ENCODE results near the gene IL17F. TPM values are rescaled to one million over a fixed set of nuclear protein-coding genes. Genes with fewer than 3 reads are reported as not detected.

The IL17F gene
- total RNA-seq, 1 experiment from 2014 or later, result not detected

DNA sequence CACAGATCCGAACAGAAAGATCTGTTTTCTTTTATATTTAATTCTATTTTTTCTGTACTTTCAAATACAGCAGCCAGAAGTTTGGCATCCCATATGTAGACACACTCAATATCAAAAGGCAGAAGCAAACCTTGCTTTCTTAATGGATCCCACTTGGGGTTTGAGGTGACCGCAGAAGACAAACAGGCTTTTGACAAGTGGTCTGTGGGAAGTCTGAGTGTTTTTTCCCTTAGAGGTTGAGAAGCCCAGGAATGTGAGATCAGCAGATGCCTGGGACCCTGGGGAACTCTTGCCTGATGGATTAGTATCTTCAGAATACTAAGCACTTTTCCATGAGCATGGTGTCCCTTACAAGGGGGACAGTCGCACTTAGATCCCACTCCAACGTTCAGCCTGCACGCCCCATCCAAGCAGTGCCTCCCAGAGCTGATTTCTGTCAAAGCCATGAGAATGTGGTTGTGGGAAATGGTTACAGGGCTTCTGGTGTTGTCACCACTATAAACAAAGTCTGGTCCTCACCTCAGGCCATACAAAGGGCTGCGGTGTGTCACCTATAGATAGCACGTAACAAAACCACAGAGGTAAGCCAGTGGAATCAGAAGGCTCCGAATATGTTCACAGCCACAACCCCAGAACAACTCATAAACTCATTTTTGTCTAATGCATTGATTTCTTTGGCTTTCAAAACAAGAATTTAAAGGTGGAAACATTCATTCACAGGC lies 12.7 kb downstream of the IL17F start:
- no peaks in the 10 kb centered on the region for H4K20me1 ChIP-seq (ENCODE audit: insufficient read depth)
- no peaks in the 10 kb centered on the region for H3K36me3 ChIP-seq (ENCODE audit: control insufficient read depth in 1 of 2, insufficient read depth in 2 of 2, low read length in 2 of 2)
- no peak overlapping the region for H3K27ac ChIP-seq (ENCODE audit: low read depth, low read length)
- POLR2A ChIA-PET, result no interaction called here
- H3K79me2 ChIP-seq (ENCODE audit: insufficient read depth, low read length), result no peaks in the 10 kb centered on the region
- H3K4me1 ChIP-seq (ENCODE audit: control insufficient read depth in 1 of 2, insufficient read depth in 2 of 2, low read length in 2 of 2), result peaks cover 0 to 7% of the 10 kb centered on the region in 2 experiments; a peak in 2 of 4 replicates
- no peak overlapping the region for H3K9ac ChIP-seq (ENCODE audit: low read length)
- CTCF ChIA-PET, result interaction anchor here (1.4 to 1.6 kb wide), 2 partner anchors 18 to 69 kb away, joined by 3 to 7 read pairs; no protein-coding TSS in a partner anchor
- BruUV-seq (replicated peaks), result no TSS peak
- H3K9me2 ChIP-seq (ENCODE audit: insufficient read depth), result no peaks in the 10 kb centered on the region
- H2AFZ ChIP-seq (ENCODE audit: low read depth, low read length, poor library complexity, severe bottlenecking), result no peak overlapping the region
- H3K27me3 ChIP-seq (ENCODE audit: insufficient read depth, low read length), result no peaks in the 10 kb centered on the region
- DNase-seq (ENCODE audit: low read depth, low spot score) (no peak), ATAC-seq (no peak)
- H3K4me2 ChIP-seq (ENCODE audit: low read length), result no peak overlapping the region
- H3K4me3 ChIP-seq (replicated peaks in 1 of 2; ENCODE audit: low read depth in 1 of 2, low read length in 2 of 2), result no peak overlapping the region
- RAD21 ChIA-PET (ENCODE audit: low non-redundant PET in 1 of 2, low total read pairs in 2 of 2, uncharacterized antibody in 2 of 2, unreplicated experiment in 2 of 2), result interaction anchor here in 1 of 2 experiments (1.8 kb wide), 1 partner anchor 18 kb away, joined by 4 read pairs; no protein-coding TSS in a partner anchor
- H3K9me3 ChIP-seq (ENCODE audit: control insufficient read depth in 1 of 2, insufficient read depth in 1 of 2, low read depth in 1 of 2, low read length in 2 of 2), result no peaks in the 10 kb centered on the region
- TF ChIP-seq JUND (IDR thresholded peaks at IDR 0.05) (no peak), CEBPB (IDR thresholded peaks at IDR 0.05; ENCODE audit: low read depth) (no peak), ELF1 (IDR thresholded peaks at IDR 0.05; ENCODE audit: borderline replicate concordance, low read depth) (no peak), EZH2 (IDR thresholded peaks at IDR 0.05) (no peak), SRF (IDR thresholded peaks at IDR 0.05; ENCODE audit: low read depth) (no peak), FOSL1 (IDR thresholded peaks at IDR 0.05; ENCODE audit: low read depth) (no peak), ZNF274 (IDR thresholded peaks at IDR 0.05; ENCODE audit: low read depth, low read length) (no peak), POLR2AphosphoS5 (IDR thresholded peaks at IDR 0.05; ENCODE audit: low read depth, low read length) (no peak)
- TF ChIP-seq, protein P1, sequence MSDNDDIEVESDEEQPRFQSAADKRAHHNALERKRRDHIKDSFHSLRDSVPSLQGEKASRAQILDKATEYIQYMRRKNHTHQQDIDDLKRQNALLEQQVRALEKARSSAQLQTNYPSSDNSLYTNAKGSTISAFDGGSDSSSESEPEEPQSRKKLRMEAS (IDR thresholded peaks at IDR 0.05), result no peak
- intact Hi-C loops (cut with micrococcal nuclease), result no loop called here

DNA sequence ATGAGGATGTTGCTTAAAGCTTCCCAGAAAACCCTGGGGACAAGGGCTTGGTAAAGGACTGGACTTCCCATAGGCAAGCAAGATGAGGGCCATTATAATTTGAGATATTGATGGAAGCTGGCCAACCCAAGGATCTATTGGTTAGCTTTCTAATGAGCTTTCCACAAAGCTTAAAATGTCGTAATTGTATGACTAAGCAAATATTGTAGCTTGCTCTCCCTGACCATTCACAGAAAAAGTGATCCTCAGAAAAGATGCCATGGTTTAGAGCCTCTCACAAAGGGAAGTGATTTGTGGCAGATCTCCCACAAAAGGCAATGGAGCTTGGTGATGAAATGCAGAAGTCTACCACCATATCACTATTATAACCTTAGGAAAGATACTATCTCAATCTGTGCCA lies 13.6 kb downstream of the IL17F start:
- no peak overlapping the region for H2AFZ ChIP-seq (ENCODE audit: low read depth, low read length, poor library complexity, severe bottlenecking)
- no peaks in the 10 kb centered on the region for H3K79me2 ChIP-seq (ENCODE audit: insufficient read depth, low read length)
- ChIA-PET CTCF (no interaction called here), POLR2A (no interaction called here), RAD21 (ENCODE audit: low non-redundant PET in 1 of 2, low total read pairs in 2 of 2, uncharacterized antibody in 2 of 2, unreplicated experiment in 2 of 2) (no interaction called here)
- H3K36me3 ChIP-seq (ENCODE audit: control insufficient read depth in 1 of 2, insufficient read depth in 2 of 2, low read length in 2 of 2), result no peaks in the 10 kb centered on the region
- H3K9me2 ChIP-seq (ENCODE audit: insufficient read depth), result no peaks in the 10 kb centered on the region
- intact Hi-C loops (cut with micrococcal nuclease), result no loop called here
- H3K4me3 ChIP-seq (replicated peaks in 1 of 2; ENCODE audit: low read depth in 1 of 2, low read length in 2 of 2), result no peak overlapping the region
- H3K27me3 ChIP-seq (ENCODE audit: insufficient read depth, low read length), result no peaks in the 10 kb centered on the region
- BruUV-seq (replicated peaks), result no TSS peak
- H3K4me2 ChIP-seq (ENCODE audit: low read length), result no peak overlapping the region
- no peaks in the 10 kb centered on the region for H3K9me3 ChIP-seq (ENCODE audit: control insufficient read depth in 1 of 2, insufficient read depth in 1 of 2, low read depth in 1 of 2, low read length in 2 of 2)
- no peak overlapping the region for H3K9ac ChIP-seq (ENCODE audit: low read length)
- no peak for DNase-seq (ENCODE audit: low read depth, low spot score)
- no peaks in the 10 kb centered on the region for H4K20me1 ChIP-seq (ENCODE audit: insufficient read depth)
- ATAC-seq, result no peak
- H3K4me1 ChIP-seq (ENCODE audit: control insufficient read depth in 1 of 2, insufficient read depth in 2 of 2, low read length in 2 of 2), result peaks cover 0 to 7% of the 10 kb centered on the region in 2 experiments; a peak in 2 of 4 replicates
- no peak overlapping the region for H3K27ac ChIP-seq (ENCODE audit: low read depth, low read length)
- no peak for TF ChIP-seq SIN3A (IDR thresholded peaks at IDR 0.05; ENCODE audit: low read depth)
- no peak for TF ChIP-seq CBX3 (IDR thresholded peaks at IDR 0.05; ENCODE audit: low read depth)
- no peak for TF ChIP-seq SRF (IDR thresholded peaks at IDR 0.05; ENCODE audit: low read depth)
- TF ChIP-seq POLR2A (IDR thresholded peaks at IDR 0.05; ENCODE audit: borderline replicate concordance, extremely low read depth, insufficient read depth, insufficient read length), result no peak
- TF ChIP-seq YY1 (IDR thresholded peaks at IDR 0.05; ENCODE audit: extremely low read depth, insufficient replicate concordance, low read depth, low read length), result no peak
- no peak for TF ChIP-seq CEBPB (IDR thresholded peaks at IDR 0.05; ENCODE audit: low read depth)
- no peak for TF ChIP-seq POLR2AphosphoS5 (IDR thresholded peaks at IDR 0.05; ENCODE audit: low read depth, low read length)
- TF ChIP-seq JUND (IDR thresholded peaks at IDR 0.05), result no peak
- no peak for TF ChIP-seq EGR1 (IDR thresholded peaks at IDR 0.05; ENCODE audit: low read depth)
- TF ChIP-seq, protein P1 (IDR thresholded peaks at IDR 0.05), result no peak
- TF ChIP-seq, protein P2, sequence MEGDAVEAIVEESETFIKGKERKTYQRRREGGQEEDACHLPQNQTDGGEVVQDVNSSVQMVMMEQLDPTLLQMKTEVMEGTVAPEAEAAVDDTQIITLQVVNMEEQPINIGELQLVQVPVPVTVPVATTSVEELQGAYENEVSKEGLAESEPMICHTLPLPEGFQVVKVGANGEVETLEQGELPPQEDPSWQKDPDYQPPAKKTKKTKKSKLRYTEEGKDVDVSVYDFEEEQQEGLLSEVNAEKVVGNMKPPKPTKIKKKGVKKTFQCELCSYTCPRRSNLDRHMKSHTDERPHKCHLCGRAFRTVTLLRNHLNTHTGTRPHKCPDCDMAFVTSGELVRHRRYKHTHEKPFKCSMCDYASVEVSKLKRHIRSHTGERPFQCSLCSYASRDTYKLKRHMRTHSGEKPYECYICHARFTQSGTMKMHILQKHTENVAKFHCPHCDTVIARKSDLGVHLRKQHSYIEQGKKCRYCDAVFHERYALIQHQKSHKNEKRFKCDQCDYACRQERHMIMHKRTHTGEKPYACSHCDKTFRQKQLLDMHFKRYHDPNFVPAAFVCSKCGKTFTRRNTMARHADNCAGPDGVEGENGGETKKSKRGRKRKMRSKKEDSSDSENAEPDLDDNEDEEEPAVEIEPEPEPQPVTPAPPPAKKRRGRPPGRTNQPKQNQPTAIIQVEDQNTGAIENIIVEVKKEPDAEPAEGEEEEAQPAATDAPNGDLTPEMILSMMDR (IDR thresholded peaks at IDR 0.05 in 2 of 3, conservative IDR thresholded peaks at IDR 0.05 in 1 of 3; ENCODE audit: borderline replicate concordance in 1 of 3, insufficient read depth in 1 of 3, low read depth in 2 of 3, low read length in 2 of 3), result no peak
- TF ChIP-seq, protein P3, sequence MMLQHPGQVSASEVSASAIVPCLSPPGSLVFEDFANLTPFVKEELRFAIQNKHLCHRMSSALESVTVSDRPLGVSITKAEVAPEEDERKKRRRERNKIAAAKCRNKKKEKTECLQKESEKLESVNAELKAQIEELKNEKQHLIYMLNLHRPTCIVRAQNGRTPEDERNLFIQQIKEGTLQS (IDR thresholded peaks at IDR 0.05), result no peak
